Neural progenitor cell (in vitro differentiated cells): ENCODE results near the gene TRH.

ENCODE experiments used
- EZH2 ChIP-seq: fragments of 200-600 bp; sonication (generic); IDR thresholded peaks from 2 replicates; pipeline ENCODE4 v1.6.1; 2017; ENCODE audit warnings: antibody characterized with exemption, mild to moderate bottlenecking, moderate library complexity
- TF ChIP-seq, protein P1 (sequence below): fragments of 200-600 bp; sonication (generic); IDR thresholded peaks from 2 replicates; pipeline ENCODE4 v1.5.1; 2017; ENCODE audit warnings: antibody characterized with exemption, mild to moderate bottlenecking

DNA sequence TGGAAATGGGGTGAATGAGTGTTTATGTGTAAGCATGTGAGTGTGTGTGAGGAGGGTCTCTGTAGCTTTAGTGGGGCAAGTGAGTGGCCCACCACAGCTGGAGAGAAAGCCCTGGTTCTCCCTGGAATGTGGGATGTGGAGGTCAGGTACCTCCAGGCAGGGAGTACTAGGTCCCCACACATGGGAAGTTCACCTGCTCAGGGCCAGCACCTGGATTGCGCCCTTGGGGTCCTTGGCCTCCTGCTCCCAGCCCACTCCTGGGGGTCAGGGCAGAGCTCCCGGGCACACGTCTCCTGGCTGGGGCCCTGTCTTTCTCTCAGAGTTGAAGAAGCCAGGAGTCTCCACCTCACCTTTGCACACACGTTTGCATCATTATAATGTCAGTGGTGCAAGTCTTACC is 41.0 kb upstream of the TRH start:
- TF ChIP-seq, protein P1, sequence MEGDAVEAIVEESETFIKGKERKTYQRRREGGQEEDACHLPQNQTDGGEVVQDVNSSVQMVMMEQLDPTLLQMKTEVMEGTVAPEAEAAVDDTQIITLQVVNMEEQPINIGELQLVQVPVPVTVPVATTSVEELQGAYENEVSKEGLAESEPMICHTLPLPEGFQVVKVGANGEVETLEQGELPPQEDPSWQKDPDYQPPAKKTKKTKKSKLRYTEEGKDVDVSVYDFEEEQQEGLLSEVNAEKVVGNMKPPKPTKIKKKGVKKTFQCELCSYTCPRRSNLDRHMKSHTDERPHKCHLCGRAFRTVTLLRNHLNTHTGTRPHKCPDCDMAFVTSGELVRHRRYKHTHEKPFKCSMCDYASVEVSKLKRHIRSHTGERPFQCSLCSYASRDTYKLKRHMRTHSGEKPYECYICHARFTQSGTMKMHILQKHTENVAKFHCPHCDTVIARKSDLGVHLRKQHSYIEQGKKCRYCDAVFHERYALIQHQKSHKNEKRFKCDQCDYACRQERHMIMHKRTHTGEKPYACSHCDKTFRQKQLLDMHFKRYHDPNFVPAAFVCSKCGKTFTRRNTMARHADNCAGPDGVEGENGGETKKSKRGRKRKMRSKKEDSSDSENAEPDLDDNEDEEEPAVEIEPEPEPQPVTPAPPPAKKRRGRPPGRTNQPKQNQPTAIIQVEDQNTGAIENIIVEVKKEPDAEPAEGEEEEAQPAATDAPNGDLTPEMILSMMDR = no peak
- no peak for TF ChIP-seq EZH2
